ENCODE data around the gene RNASE3. TPM values are rescaled to one million over a fixed set of nuclear protein-coding genes. Genes with fewer than 3 reads are reported as not detected.

RNASE3 gene
- total RNA-seq, 4 donors from 2014 or later, result not detected

DNA sequence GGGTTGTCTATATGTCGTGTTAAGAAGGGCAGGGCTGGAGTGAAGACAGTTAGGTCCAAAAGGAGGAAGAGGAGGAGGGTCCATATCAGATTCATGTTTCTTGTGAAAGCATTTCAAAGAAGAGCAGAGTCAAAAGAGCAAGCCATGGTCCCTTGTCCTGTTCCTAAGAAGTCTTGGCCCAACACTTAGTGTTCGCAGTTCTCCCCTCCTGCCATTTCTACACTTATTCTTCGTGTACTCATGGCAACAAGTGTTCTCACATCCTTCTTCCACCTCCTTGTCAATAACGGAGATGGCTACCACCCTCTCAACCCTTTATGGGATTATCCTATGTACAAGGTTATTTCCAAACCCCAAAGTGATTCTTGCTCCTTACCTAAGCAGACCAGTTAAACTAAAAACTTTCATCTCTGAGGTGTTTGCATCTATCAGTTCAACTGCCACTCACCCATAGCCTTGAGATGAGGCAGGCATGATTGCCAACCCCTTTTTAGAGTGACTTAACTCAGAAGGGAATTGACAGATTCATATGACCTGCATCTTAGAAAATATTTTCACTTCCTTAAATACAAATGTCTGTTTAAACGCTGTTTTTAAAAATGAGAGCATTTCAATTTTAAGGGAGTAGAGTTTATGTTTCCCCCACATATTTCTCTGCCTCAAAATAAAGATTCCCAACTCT is 44.3 kb downstream of the RNASE3 start:
- DNase-seq (ENCODE audit: low spot score in 2 of 2), result no peak
- H3K27ac ChIP-seq, result no peak overlapping the region
- H3K4me3 ChIP-seq, result no peak overlapping the region
- peaks cover 5% of the 10 kb centered on the region for H3K27me3 ChIP-seq
- H3K36me3 ChIP-seq, result no peaks in the 10 kb centered on the region
- no peaks in the 10 kb centered on the region for H3K4me1 ChIP-seq
- H3K9me3 ChIP-seq, result no peaks in the 10 kb centered on the region
- 84% methylated on average over 5 of the region's 5 CpGs for WGBS
- TF ChIP-seq, protein P1, sequence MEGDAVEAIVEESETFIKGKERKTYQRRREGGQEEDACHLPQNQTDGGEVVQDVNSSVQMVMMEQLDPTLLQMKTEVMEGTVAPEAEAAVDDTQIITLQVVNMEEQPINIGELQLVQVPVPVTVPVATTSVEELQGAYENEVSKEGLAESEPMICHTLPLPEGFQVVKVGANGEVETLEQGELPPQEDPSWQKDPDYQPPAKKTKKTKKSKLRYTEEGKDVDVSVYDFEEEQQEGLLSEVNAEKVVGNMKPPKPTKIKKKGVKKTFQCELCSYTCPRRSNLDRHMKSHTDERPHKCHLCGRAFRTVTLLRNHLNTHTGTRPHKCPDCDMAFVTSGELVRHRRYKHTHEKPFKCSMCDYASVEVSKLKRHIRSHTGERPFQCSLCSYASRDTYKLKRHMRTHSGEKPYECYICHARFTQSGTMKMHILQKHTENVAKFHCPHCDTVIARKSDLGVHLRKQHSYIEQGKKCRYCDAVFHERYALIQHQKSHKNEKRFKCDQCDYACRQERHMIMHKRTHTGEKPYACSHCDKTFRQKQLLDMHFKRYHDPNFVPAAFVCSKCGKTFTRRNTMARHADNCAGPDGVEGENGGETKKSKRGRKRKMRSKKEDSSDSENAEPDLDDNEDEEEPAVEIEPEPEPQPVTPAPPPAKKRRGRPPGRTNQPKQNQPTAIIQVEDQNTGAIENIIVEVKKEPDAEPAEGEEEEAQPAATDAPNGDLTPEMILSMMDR (IDR thresholded peaks at IDR 0.05), result no peak
- TF ChIP-seq EP300 (IDR thresholded peaks at IDR 0.05) (no peak), POLR2AphosphoS5 (IDR thresholded peaks at IDR 0.05) (no peak), POLR2A (IDR thresholded peaks at IDR 0.05) (no peak)

Other genes starting within 250 kb of the RNASE3 start
- gene OR6S1, start 249.7 kb upstream of the RNASE3 start, total RNA-seq, result not detected
- gene RNASE4, start 206.8 kb upstream of the RNASE3 start, total RNA-seq, result 10 to 100 TPM; 43.9 to 84.2 (median 66.2) TPM
- 10 to 100 TPM; 19.3 to 46.9 (median 27.1) TPM for gene ANG, start 202.6 kb upstream of the RNASE3 start, total RNA-seq
- not detected for gene EDDM3A, start 145.5 kb upstream of the RNASE3 start, total RNA-seq
- not detected for gene EDDM3B, start 123.0 kb upstream of the RNASE3 start, total RNA-seq
- gene RNASE6, start 110.1 kb upstream of the RNASE3 start, total RNA-seq, result 1 to 10 TPM; 4.0 to 8.1 (median 7.6) TPM
- gene RNASE1, start 88.5 kb upstream of the RNASE3 start, total RNA-seq, result 10 to 100 TPM; 39.7 to 97.1 (median 64.0) TPM
- 1 to 10 TPM in 1 of 4 donors, not detected in 3; 1.6 TPM for gene RNASE2, start 64.1 kb downstream of the RNASE3 start, total RNA-seq
- 100 to 1,000 TPM in 2 of 4 donors, 10 to 100 TPM in 2; 64.9 to 332 (median 96.3) TPM for gene METTL17, start 98.6 kb downstream of the RNASE3 start, total RNA-seq
- 10 to 100 TPM in 3 of 4 donors, 1 to 10 TPM in 1; 5.1 to 46.7 (median 33.7) TPM for gene SLC39A2, start 107.9 kb downstream of the RNASE3 start, total RNA-seq
- gene NDRG2, start 133.7 kb downstream of the RNASE3 start, total RNA-seq, result 100 to 1,000 TPM; 269 to 433 (median 295) TPM
- gene TPPP2, start 138.8 kb downstream of the RNASE3 start, total RNA-seq, result not detected
- under 1 TPM in 1 of 4 donors, not detected in 3; 0.29 TPM for gene RNASE13, start 143.4 kb downstream of the RNASE3 start, total RNA-seq
- 10 to 100 TPM; 10.3 to 46.9 (median 35.4) TPM for gene RNASE7, start 151.0 kb downstream of the RNASE3 start, total RNA-seq
- gene RNASE8, start 166.4 kb downstream of the RNASE3 start, total RNA-seq, result not detected
- gene ARHGEF40, start 178.9 kb downstream of the RNASE3 start, total RNA-seq, result 10 to 100 TPM; 14.4 to 22.8 (median 17.6) TPM
- gene ZNF219, start 207.3 kb downstream of the RNASE3 start, total RNA-seq, result 10 to 100 TPM; 44.2 to 70.0 (median 56.7) TPM
- 1 to 10 TPM in 1 of 4 donors, under 1 TPM in 2, not detected in 1; 0.53 to 2.0 (median 0.83) TPM for gene TMEM253, start 209.7 kb downstream of the RNASE3 start, total RNA-seq

All from suprapubic skin (tissue), 4 donors.